ENCODE data around the gene FGFR3. TPM values are rescaled to one million over a fixed set of nuclear protein-coding genes. Genes with fewer than 3 reads are reported as not detected.

The FGFR3 gene
- total RNA-seq, 5 donors from 2014 or later (not counting 1 experiment from before 2014, with no cell fraction given), result 0.70 to 0.91 (median 0.90) TPM; not detected in 2

- Histone ChIP-seq H3K4me1 (ENCODE audit: control insufficient read depth in 1 of 2, extremely low read depth in 1 of 2, insufficient read depth in 2 of 2, low read length in 2 of 2) (no peaks in the 10 kb centered on the region), H3K4me3 (ENCODE audit: control insufficient read depth in 1 of 2, extremely low read depth in 1 of 2, low read length in 1 of 2) (no peak overlapping the region), H3K27ac (ENCODE audit: low read length) (no peak overlapping the region), H3K36me3 (ENCODE audit: control insufficient read depth in 2 of 2, extremely low read depth in 1 of 2, insufficient read depth in 1 of 2, low read length in 1 of 2) (no peaks in the 10 kb centered on the region), H3K27me3 (replicated peaks in 1 of 2; ENCODE audit: control insufficient read depth in 2 of 2, extremely low read depth in 1 of 2, insufficient read depth in 2 of 2, low read length in 1 of 2) (peaks cover 0 to 9% of the 10 kb centered on the region in 2 experiments), H3K9me3 (no peaks in the 10 kb centered on the region)
- no peak overlapping the region for H3K4me3 Mint-ChIP-seq
- no peak overlapping the region for H3K27ac Mint-ChIP-seq
- CTCF ChIA-PET, result no interaction called here
- DNase-seq (no peak), ATAC-seq (replicated peaks in 1 of 4) (no peak)
- no peaks in the 10 kb centered on the region for H3K36me3 Mint-ChIP-seq
- no peaks in the 10 kb centered on the region for H3K4me1 Mint-ChIP-seq
- 72% methylated on average over 10 of the region's 10 CpGs for WGBS (ENCODE audit: insufficient coverage)
- POLR2A ChIA-PET, result no interaction called here
- no peaks in the 10 kb centered on the region for H3K9me3 Mint-ChIP-seq
- H3K27me3 Mint-ChIP-seq, result no peaks in the 10 kb centered on the region
Measured at GRCh38 chr4:1784395-1784788, 8.7 kb upstream of the FGFR3 start.

GRCh38 chr4:1784789-1785591 is 8.1 kb upstream of the FGFR3 start:
- H3K36me3 Mint-ChIP-seq, result no peaks in the 10 kb centered on the region
- H3K27me3 Mint-ChIP-seq, result no peaks in the 10 kb centered on the region
- ChIA-PET CTCF (no interaction called here), POLR2A (interaction anchor here in 1 of 2 donors (0.5 kb wide), 1 partner anchor 19 kb away, joined by 4 read pairs; no protein-coding TSS in a partner anchor)
- WGBS (ENCODE audit: insufficient coverage), result 83% methylated on average over 17 of the region's 17 CpGs
- Histone ChIP-seq H3K4me3 (ENCODE audit: control insufficient read depth in 1 of 2, extremely low read depth in 1 of 2, low read length in 1 of 2) (no peak overlapping the region), H3K4me1 (ENCODE audit: control insufficient read depth in 1 of 2, extremely low read depth in 1 of 2, insufficient read depth in 2 of 2, low read length in 2 of 2) (no peaks in the 10 kb centered on the region), H3K36me3 (ENCODE audit: control insufficient read depth in 2 of 2, extremely low read depth in 1 of 2, insufficient read depth in 1 of 2, low read length in 1 of 2) (no peaks in the 10 kb centered on the region), H3K27ac (ENCODE audit: low read length) (no peak overlapping the region), H3K27me3 (replicated peaks in 1 of 2; ENCODE audit: control insufficient read depth in 2 of 2, extremely low read depth in 1 of 2, insufficient read depth in 2 of 2, low read length in 1 of 2) (peaks cover 0 to 11% of the 10 kb centered on the region in 2 experiments), H3K9me3 (no peaks in the 10 kb centered on the region)
- no peak overlapping the region for H3K27ac Mint-ChIP-seq
- H3K9me3 Mint-ChIP-seq, result no peaks in the 10 kb centered on the region
- no peak for ATAC-seq (replicated peaks in 1 of 4)
- no peak for DNase-seq
- no peaks in the 10 kb centered on the region for H3K4me1 Mint-ChIP-seq
- H3K4me3 Mint-ChIP-seq, result no peak overlapping the region

DNA sequence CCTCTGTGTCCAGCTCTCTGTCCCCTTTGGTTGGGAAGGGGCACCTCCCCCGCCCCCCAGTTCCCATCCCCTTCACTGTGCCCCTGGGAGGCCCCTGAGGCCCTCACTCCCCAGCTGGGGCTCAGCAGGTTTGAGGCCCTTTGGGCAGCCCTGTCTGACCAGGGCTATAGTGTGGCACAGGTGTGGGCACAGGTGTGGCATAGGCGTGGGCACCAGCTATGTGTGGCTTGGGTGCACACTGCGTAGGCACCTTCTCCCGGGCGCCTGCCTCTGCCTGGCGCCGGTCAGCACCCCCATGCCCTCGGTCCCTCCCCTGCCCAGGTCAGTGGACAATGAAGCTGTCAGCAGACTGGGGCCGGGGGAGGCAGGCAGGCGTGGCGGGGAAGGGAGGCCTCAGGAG is 7.5 kb upstream of the FGFR3 start:
- H3K36me3 Mint-ChIP-seq, result no peaks in the 10 kb centered on the region
- H3K4me1 ChIP-seq (ENCODE audit: control insufficient read depth in 1 of 2, extremely low read depth in 1 of 2, insufficient read depth in 2 of 2, low read length in 2 of 2), result no peaks in the 10 kb centered on the region
- H3K36me3 ChIP-seq (ENCODE audit: control insufficient read depth in 2 of 2, extremely low read depth in 1 of 2, insufficient read depth in 1 of 2, low read length in 1 of 2), result no peaks in the 10 kb centered on the region
- no peaks in the 10 kb centered on the region for H3K9me3 Mint-ChIP-seq
- DNase-seq, result no peak
- H3K27ac ChIP-seq (ENCODE audit: low read length), result no peak overlapping the region
- no peaks in the 10 kb centered on the region for H3K9me3 ChIP-seq
- H3K27me3 Mint-ChIP-seq, result peaks cover 0 to 1% of the 10 kb centered on the region in 2 donors
- H3K4me3 ChIP-seq (ENCODE audit: control insufficient read depth in 1 of 2, extremely low read depth in 1 of 2, low read length in 1 of 2), result no peak overlapping the region
- no peak overlapping the region for H3K4me3 Mint-ChIP-seq
- POLR2A ChIA-PET, result no interaction called here
- 90% methylated on average over 10 of the region's 11 CpGs for WGBS (ENCODE audit: insufficient coverage)
- H3K4me1 Mint-ChIP-seq, result no peaks in the 10 kb centered on the region
- H3K27me3 ChIP-seq (replicated peaks in 1 of 2; ENCODE audit: control insufficient read depth in 2 of 2, extremely low read depth in 1 of 2, insufficient read depth in 2 of 2, low read length in 1 of 2), result peaks cover 0 to 15% of the 10 kb centered on the region in 2 experiments
- CTCF ChIA-PET, result no interaction called here
- no peak overlapping the region for H3K27ac Mint-ChIP-seq
- ATAC-seq (replicated peaks in 1 of 4), result no peak

DNA sequence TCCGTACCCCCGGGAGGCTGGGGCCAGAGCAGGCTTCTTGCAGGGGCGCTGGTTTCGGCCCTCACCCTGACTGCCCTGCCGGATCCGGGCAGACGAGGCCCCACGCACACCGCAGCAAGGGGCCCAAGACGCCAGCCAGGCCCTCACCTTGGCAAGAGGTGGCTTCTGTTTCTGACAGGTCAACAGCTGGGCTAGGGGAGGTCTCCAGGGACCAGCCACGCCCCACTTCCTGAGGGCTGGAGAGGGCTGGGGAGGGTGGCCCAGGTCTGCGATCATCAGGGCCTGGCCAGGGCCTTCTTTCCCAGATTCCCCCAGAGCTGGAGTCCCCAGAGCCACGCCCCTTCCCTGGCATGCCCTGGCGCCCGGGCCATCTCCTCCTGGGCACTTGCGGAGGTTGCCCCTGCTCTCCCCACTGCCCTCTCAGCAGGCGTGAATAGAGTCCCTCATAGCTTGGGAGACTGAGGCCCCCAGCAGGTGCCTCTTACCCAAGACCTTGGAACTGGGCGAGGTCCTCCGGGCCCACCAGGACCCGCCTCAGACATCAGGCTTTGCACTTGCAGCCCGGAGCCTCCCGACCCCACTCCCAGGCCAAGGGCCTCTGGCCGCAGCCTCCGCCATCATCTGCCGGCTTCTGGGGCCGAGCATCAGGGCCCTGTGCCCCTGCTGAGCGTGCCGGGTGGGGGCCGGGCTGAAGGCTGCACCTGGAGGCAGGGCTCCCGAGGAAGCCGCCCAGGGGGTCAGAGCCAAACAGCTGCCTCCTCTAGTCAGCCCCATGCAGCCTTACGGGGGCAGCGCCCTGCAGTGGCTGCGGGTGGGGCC is 6.3 kb upstream of the FGFR3 start:
- no peak overlapping the region for H3K27ac Mint-ChIP-seq
- no peaks in the 10 kb centered on the region for H3K36me3 Mint-ChIP-seq
- POLR2A ChIA-PET, result no interaction called here
- Histone ChIP-seq H3K4me3 (ENCODE audit: control insufficient read depth in 1 of 2, extremely low read depth in 1 of 2, low read length in 1 of 2) (no peak overlapping the region), H3K4me1 (ENCODE audit: control insufficient read depth in 1 of 2, extremely low read depth in 1 of 2, insufficient read depth in 2 of 2, low read length in 2 of 2) (no peaks in the 10 kb centered on the region), H3K36me3 (ENCODE audit: control insufficient read depth in 2 of 2, extremely low read depth in 1 of 2, insufficient read depth in 1 of 2, low read length in 1 of 2) (no peaks in the 10 kb centered on the region), H3K27me3 (replicated peaks in 1 of 2; ENCODE audit: control insufficient read depth in 2 of 2, extremely low read depth in 1 of 2, insufficient read depth in 2 of 2, low read length in 1 of 2) (peaks cover 0 to 20% of the 10 kb centered on the region in 2 experiments), H3K27ac (ENCODE audit: low read length) (no peak overlapping the region), H3K9me3 (no peaks in the 10 kb centered on the region)
- WGBS (ENCODE audit: insufficient coverage), result 85% methylated on average over 27 of the region's 34 CpGs
- ATAC-seq (replicated peaks in 1 of 4), result no peak
- no peaks in the 10 kb centered on the region for H3K9me3 Mint-ChIP-seq
- peaks cover 0 to 10% of the 10 kb centered on the region in 2 donors for H3K27me3 Mint-ChIP-seq
- H3K4me1 Mint-ChIP-seq, result no peaks in the 10 kb centered on the region
- DNase-seq, result no peak
- H3K4me3 Mint-ChIP-seq, result no peak overlapping the region
- CTCF ChIA-PET, result no interaction called here

DNA sequence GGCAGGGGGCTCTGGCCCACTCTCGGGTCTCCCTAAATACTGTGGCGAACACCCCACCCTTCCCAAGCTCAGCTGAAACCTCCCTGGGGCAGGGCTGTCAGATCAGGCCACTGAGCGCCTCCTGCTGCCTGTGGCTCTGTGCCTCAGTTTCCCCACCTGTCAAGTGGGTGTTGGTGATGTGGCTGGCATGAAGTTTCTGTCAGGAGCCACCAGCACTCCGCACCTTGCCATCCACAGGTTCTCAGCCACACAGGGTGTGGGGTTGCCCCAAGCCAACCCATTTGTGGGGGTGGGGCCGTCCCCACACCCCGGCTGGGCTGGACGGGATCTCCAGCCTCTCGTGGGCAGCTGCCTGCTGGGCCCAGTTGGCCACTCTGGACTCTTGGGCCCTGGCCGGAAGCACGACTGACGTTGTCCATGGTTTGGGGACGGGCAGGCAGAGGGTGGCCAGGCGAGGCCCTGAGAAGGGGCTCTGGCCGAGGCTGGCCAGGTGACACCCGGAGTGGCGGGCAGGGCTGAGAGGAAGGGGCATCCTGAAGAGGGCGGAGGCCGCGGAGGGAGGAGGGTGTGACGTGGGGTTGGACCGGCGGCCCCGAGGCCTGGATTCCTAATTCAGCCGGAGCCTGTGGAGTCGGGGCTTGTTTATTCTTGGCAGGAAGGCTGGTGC is 5.5 kb upstream of the FGFR3 start:
- no peaks in the 10 kb centered on the region for H3K4me1 ChIP-seq (ENCODE audit: control insufficient read depth in 1 of 2, extremely low read depth in 1 of 2, insufficient read depth in 2 of 2, low read length in 2 of 2)
- H3K4me3 ChIP-seq (ENCODE audit: control insufficient read depth in 1 of 2, extremely low read depth in 1 of 2, low read length in 1 of 2), result no peak overlapping the region
- Mint-ChIP-seq H3K4me1 (no peaks in the 10 kb centered on the region), H3K9me3 (no peaks in the 10 kb centered on the region), H3K4me3 (no peak overlapping the region), H3K27ac (no peak overlapping the region), H3K27me3 (peaks cover 0 to 11% of the 10 kb centered on the region in 2 donors), H3K36me3 (no peaks in the 10 kb centered on the region)
- no peak overlapping the region for H3K27ac ChIP-seq (ENCODE audit: low read length)
- no peaks in the 10 kb centered on the region for H3K36me3 ChIP-seq (ENCODE audit: control insufficient read depth in 2 of 2, extremely low read depth in 1 of 2, insufficient read depth in 1 of 2, low read length in 1 of 2)
- no peak for DNase-seq
- peaks cover 0 to 26% of the 10 kb centered on the region in 2 experiments for H3K27me3 ChIP-seq (replicated peaks in 1 of 2; ENCODE audit: control insufficient read depth in 2 of 2, extremely low read depth in 1 of 2, insufficient read depth in 2 of 2, low read length in 1 of 2)
- no peaks in the 10 kb centered on the region for H3K9me3 ChIP-seq
- CTCF ChIA-PET, result no interaction called here
- WGBS (ENCODE audit: insufficient coverage), result 74% methylated on average over 8 of the region's 25 CpGs
- ATAC-seq (replicated peaks in 1 of 4), result no peak
- POLR2A ChIA-PET, result no interaction called here

DNA sequence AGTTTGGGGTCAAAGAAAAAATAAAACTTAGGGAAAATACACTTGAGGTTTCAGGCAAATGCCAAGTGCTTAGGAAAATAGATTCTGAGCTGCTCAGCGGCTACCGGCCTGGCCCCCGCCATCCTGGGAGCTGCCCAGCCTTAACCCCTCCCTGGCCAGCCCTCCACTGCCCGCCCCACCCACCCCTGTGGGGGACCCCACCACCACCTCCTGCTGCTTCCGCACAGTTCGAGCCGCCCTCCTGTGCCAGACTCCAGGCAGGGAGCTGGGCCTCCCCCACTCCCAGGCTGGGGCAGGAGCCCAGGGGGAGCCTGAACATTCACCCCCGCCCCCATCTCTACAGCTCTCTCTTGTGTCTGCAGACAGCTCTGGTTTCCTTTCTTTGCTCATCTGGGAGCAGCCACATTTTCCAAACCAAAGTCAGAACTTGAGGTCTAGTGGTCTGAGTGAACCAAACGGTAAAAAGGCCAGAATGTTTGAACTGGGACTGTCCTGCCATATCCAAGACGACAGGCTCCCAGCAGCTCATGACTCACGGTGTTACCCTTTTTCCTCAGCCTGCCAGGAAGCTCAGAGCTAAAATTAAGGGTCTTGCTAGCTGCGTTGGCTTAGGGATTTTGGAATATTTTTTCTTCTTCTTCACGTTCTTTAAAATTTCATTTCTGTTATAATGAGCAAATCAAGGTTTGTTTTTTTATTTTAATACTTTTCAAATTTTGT is 4.7 kb upstream of the FGFR3 start:
- CTCF ChIA-PET, result no interaction called here

More for the DNA sequence above, 4.7 kb upstream of the FGFR3 start:
- Mint-ChIP-seq H3K27me3 (peaks cover 0 to 11% of the 10 kb centered on the region in 2 donors), H3K4me1 (no peaks in the 10 kb centered on the region), H3K27ac (no peak overlapping the region), H3K9me3 (no peaks in the 10 kb centered on the region), H3K4me3 (no peak overlapping the region), H3K36me3 (no peaks in the 10 kb centered on the region)
- DNase-seq (no peak), ATAC-seq (replicated peaks in 1 of 4) (no peak)
- Histone ChIP-seq H3K9me3 (no peaks in the 10 kb centered on the region), H3K27ac (ENCODE audit: low read length) (no peak overlapping the region), H3K4me1 (ENCODE audit: control insufficient read depth in 1 of 2, extremely low read depth in 1 of 2, insufficient read depth in 2 of 2, low read length in 2 of 2) (no peaks in the 10 kb centered on the region), H3K36me3 (ENCODE audit: control insufficient read depth in 2 of 2, extremely low read depth in 1 of 2, insufficient read depth in 1 of 2, low read length in 1 of 2) (no peaks in the 10 kb centered on the region), H3K4me3 (ENCODE audit: control insufficient read depth in 1 of 2, extremely low read depth in 1 of 2, low read length in 1 of 2) (no peak overlapping the region), H3K27me3 (replicated peaks in 1 of 2; ENCODE audit: control insufficient read depth in 2 of 2, extremely low read depth in 1 of 2, insufficient read depth in 2 of 2, low read length in 1 of 2) (peaks cover 0 to 29% of the 10 kb centered on the region in 2 experiments)
- POLR2A ChIA-PET, result interaction anchor here in 1 of 2 donors (0.6 kb wide), 1 partner anchor 21 kb away, joined by 9 read pairs; no protein-coding TSS in a partner anchor
- WGBS (ENCODE audit: insufficient coverage), result 84% methylated on average over 5 of the region's 13 CpGs

Data from T-cell (primary cell).